HG02798 (cell line): ENCODE measurements around the gene NAB2.
A peak's percentile ranks its signal among the peaks of the same experiment; 100 is the strongest.
"Not testable (repeated sequence)": the region's sequence is repeated elsewhere in the genome, so short reads cannot be mapped to it uniquely, and the experiment has no call there.

ENCODE experiments used
- ATAC-seq: cut with Tn5 transposase; IDR thresholded peaks from one replicate; pipeline ENCODE4 v1.9.1; 2021; ENCODE audit warnings: mild to moderate bottlenecking; ENCODE audit not compliant: unreplicated experiment, poor library complexity

NAB2 gene

GRCh38 chr12:57066245-57066644, 22.7 kb upstream of the NAB2 start:
- no peak for ATAC-seq

GRCh38 chr12:57069523-57069922, 19.4 kb upstream of the NAB2 start:
- peak; percentile 85 for ATAC-seq

- no peak for ATAC-seq
These were observed 16.3 kb upstream of the NAB2 start for GRCh38 chr12:57072661-57073060.

- ATAC-seq = not testable (repeated sequence)
These were observed 15.1 kb upstream of the NAB2 start for GRCh38 chr12:57073566-57074450.

- peak; percentile 98 for ATAC-seq
These were observed 10.2 kb upstream of the NAB2 start, which contains the start of gene NEMP1 for GRCh38 chr12:57078519-57079404. NEMP1 (minus strand) TSS chr12:57078791; CDS start chr12:57078745, 46 bp downstream.

GRCh38 chr12:57079821-57080220, 9.1 kb upstream of the NAB2 start:
- ATAC-seq = no peak

GRCh38 chr12:57080855-57081254, 8.1 kb upstream of the NAB2 start:
- ATAC-seq = no peak

- no peak for ATAC-seq
These were observed 2.9 kb upstream of the NAB2 start for GRCh38 chr12:57085999-57086492.

GRCh38 chr12:57086493-57087009, 2.4 kb upstream of the NAB2 start:
- no peak for ATAC-seq

- peak; percentile 43 for ATAC-seq
These were observed 1.8 kb upstream of the NAB2 start for GRCh38 chr12:57087010-57087690.

GRCh38 chr12:57087691-57088353, 1.1 kb upstream of the NAB2 start:
- ATAC-seq = peak; percentile 37

GRCh38 chr12:57089271-57090245, 644 bp downstream of the NAB2 start:
- no peak for ATAC-seq

GRCh38 chr12:57090490-57090889, 1.6 kb downstream of the NAB2 start:
- ATAC-seq = no peak

- no peak for ATAC-seq
These were observed 2.2 kb downstream of the NAB2 start for GRCh38 chr12:57090924-57091637.

GRCh38 chr12:57091638-57092528, 3.0 kb downstream of the NAB2 start:
- no peak for ATAC-seq

GRCh38 chr12:57092529-57092862, 3.6 kb downstream of the NAB2 start:
- ATAC-seq = no peak

- ATAC-seq = no peak
These were observed 4.0 kb downstream of the NAB2 start for GRCh38 chr12:57092876-57093414.
